Inferior parietal cortex (tissue), 1 donor: ENCODE results near the gene STRIP2.
A peak's percentile ranks its signal among the peaks of the same experiment; 100 is the strongest.
"Not testable (repeated sequence)": the region's sequence is repeated elsewhere in the genome, so short reads cannot be mapped to it uniquely, and the experiment has no call there.

Experiments used
- DNase-seq: peaks from one replicate; pipeline ENCODE4 v3.0.0-alpha.2; 2016; ENCODE audit errors: extremely low spot score

The STRIP2 gene

GRCh38 chr7:129530795-129531391 lies 96.7 kb downstream of the STRIP2 start:
- no peak for DNase-seq

GRCh38 chr7:129531721-129532120 lies 97.5 kb downstream of the STRIP2 start:
- no peak for DNase-seq

GRCh38 chr7:129532375-129532774 lies 98.1 kb downstream of the STRIP2 start:
- DNase-seq = no peak

GRCh38 chr7:129534558-129535274 lies 100.5 kb downstream of the STRIP2 start:
- DNase-seq = not testable (repeated sequence)

GRCh38 chr7:129535896-129536295 lies 101.7 kb downstream of the STRIP2 start:
- no peak for DNase-seq

- peak; percentile 8 for DNase-seq
Measured at GRCh38 chr7:129536323-129536722, 102.1 kb downstream of the STRIP2 start.
